Central memory CD8-positive, alpha-beta T cell (primary cell): ENCODE results near the gene TMEM8B.
"Not testable (repeated sequence)": the region's sequence is repeated elsewhere in the genome, so short reads cannot be mapped to it uniquely, and the experiment has no call there.

ENCODE experiments used
- ATAC-seq: fragments of 150-1000 bp; cut with Tn5 transposase; replicated peaks from 2 replicates; pipeline ENCODE4 v1.10.0; 2022; ENCODE audit warnings: mild to moderate bottlenecking, moderate FRiP score, moderate number of reproducible peaks; ENCODE audit not compliant: poor library complexity, severe bottlenecking; ENCODE audit errors: extremely low read depth
- DNase-seq, 2 donors: peaks; one replicate each; pipeline ENCODE4 v3.0.0; 2021; ENCODE audit warnings: low spot score in 2 of 2
- H3K27ac Mint-ChIP-seq: one replicate; pipeline ENCODE4 v1.8.0; 2022; ENCODE audit warnings: low read depth, mild to moderate bottlenecking, moderate library complexity, mixed read lengths
- H3K27me3 Mint-ChIP-seq: one replicate; pipeline ENCODE4 v1.8.0; 2022; ENCODE audit warnings: mixed read lengths
- H3K36me3 Mint-ChIP-seq: one replicate; pipeline ENCODE4 v1.8.0; 2022; ENCODE audit warnings: mild to moderate bottlenecking, moderate library complexity, mixed read lengths; ENCODE audit not compliant: insufficient read depth
- H3K4me1 Mint-ChIP-seq: one replicate; pipeline ENCODE4 v1.8.0; 2022; ENCODE audit warnings: mixed read lengths
- H3K4me3 Mint-ChIP-seq: one replicate; pipeline ENCODE4 v1.8.0; 2022; ENCODE audit warnings: mild to moderate bottlenecking, moderate library complexity, mixed read lengths
- H3K9me3 Mint-ChIP-seq: one replicate; pipeline ENCODE4 v1.8.0; 2022; ENCODE audit warnings: mixed read lengths

TMEM8B gene

GRCh38 chr9:35867538-35867937 is 38.5 kb downstream of the TMEM8B start:
- peaks cover 30% of the 10 kb centered on the region for H3K27me3 Mint-ChIP-seq
- H3K4me3 Mint-ChIP-seq, result no peak overlapping the region
- H3K27ac Mint-ChIP-seq, result no peak overlapping the region
- DNase-seq (no peak), ATAC-seq (no peak)
- no peaks in the 10 kb centered on the region for H3K4me1 Mint-ChIP-seq
- H3K9me3 Mint-ChIP-seq, result no peaks in the 10 kb centered on the region
- H3K36me3 Mint-ChIP-seq, result no peaks in the 10 kb centered on the region

DNA sequence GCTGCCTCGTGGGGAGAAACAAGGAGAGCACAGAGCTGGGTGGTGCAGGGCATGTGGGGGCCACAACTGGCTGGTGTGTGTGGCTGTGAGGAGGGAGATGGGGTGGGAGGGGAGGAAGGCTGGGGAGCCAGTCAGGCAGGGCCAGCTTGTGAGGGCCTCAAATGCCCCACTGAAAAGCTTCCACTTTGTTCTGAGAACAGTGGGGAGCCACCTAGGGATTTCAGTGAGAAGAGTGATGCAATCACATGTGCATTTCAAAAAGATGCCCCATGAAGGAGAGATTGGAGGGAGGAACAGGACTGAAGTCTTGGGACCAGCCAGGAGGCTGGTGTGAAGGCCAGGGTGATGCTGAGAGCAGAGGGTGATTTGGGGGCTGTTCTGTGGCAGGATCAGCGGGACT is 39.9 kb downstream of the TMEM8B start:
- Mint-ChIP-seq H3K27me3 (peaks cover 20% of the 10 kb centered on the region), H3K27ac (no peak overlapping the region), H3K36me3 (no peaks in the 10 kb centered on the region), H3K4me1 (no peaks in the 10 kb centered on the region), H3K9me3 (no peaks in the 10 kb centered on the region), H3K4me3 (no peak overlapping the region)
- ATAC-seq (no peak), DNase-seq (no peak)

- no peak overlapping the region for H3K27ac Mint-ChIP-seq
- DNase-seq, result no peak
- no peak overlapping the region for H3K4me3 Mint-ChIP-seq
- no peaks in the 10 kb centered on the region for H3K9me3 Mint-ChIP-seq
- H3K36me3 Mint-ChIP-seq, result no peaks in the 10 kb centered on the region
- no peaks in the 10 kb centered on the region for H3K4me1 Mint-ChIP-seq
- ATAC-seq, result no peak
- peaks cover 12% of the 10 kb centered on the region for H3K27me3 Mint-ChIP-seq
These were observed 40.7 kb downstream of the TMEM8B start for GRCh38 chr9:35869621-35870216.

DNA sequence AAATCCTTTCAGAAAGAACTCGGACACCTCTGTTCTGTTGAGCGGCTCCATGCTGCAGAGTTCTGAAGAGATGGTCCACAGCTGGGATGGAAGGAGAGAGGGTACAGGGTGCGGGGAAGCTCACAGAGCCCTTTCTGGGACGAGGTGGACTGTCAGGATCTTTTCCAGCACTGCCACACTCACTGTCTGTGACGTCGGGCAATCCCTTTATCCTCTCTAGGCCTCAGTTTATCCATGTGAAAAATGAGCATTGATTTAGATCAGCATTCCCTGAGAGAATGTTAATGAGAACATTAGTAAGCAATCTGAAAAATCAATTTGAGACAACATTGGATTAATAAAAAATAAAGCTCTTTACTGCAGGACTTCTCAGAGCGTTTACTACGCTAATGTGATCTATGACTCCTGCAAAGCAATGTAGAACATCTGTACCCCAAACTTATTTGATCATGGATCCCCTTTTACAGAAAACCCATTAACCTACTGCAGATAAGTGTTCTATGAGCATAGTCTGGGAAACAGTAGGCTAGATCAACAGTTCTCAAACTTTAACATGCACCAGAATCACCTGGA is 41.4 kb downstream of the TMEM8B start, which contains the start of gene OR13J1:
TSS of gene OR13J1 (minus strand) at position 51 of the 573 bp plus-strand sequence. CDS start at position 51, 0 bp downstream.
- H3K27me3 Mint-ChIP-seq, result peaks cover 6% of the 10 kb centered on the region
- no peaks in the 10 kb centered on the region for H3K9me3 Mint-ChIP-seq
- no peak for ATAC-seq
- DNase-seq, result no peak
- no peak within 1 kb of the TSS for H3K4me3 Mint-ChIP-seq
- H3K4me1 Mint-ChIP-seq, result no peaks in the 10 kb centered on the region
- no peak within 1 kb of the TSS for H3K27ac Mint-ChIP-seq
- H3K36me3 Mint-ChIP-seq, result no peaks in the 10 kb centered on the region

- Mint-ChIP-seq H3K27ac (no peak overlapping the region), H3K36me3 (no peaks in the 10 kb centered on the region), H3K27me3 (no peaks in the 10 kb centered on the region), H3K4me3 (no peak overlapping the region), H3K9me3 (no peaks in the 10 kb centered on the region), H3K4me1 (no peaks in the 10 kb centered on the region)
- no peak for DNase-seq
- no peak for ATAC-seq
These were observed 42.5 kb downstream of the TMEM8B start for GRCh38 chr9:35871545-35871944.

DNA sequence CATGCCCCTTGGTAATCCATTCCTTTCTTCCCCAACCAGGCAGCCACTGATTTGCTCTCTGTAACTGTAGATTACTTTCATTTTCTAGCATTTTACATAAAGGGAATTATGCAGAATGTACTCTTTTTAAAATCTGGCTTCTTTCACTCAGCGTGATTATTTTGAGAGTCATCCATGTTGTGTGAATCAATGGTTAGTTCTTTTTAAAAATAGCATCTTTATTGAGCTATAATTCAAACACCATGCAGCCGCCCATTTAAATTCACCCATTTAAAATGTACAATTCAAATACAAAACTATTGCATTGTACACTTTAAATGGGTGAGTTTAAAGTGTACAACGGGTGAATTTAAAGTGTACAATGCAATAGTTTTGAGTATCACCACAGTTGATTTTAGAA is 43.5 kb downstream of the TMEM8B start:
- H3K4me1 Mint-ChIP-seq, result no peaks in the 10 kb centered on the region
- no peak overlapping the region for H3K4me3 Mint-ChIP-seq
- no peak overlapping the region for H3K27ac Mint-ChIP-seq
- no peaks in the 10 kb centered on the region for H3K36me3 Mint-ChIP-seq
- H3K9me3 Mint-ChIP-seq, result peaks cover 4% of the 10 kb centered on the region
- H3K27me3 Mint-ChIP-seq, result peaks cover 6% of the 10 kb centered on the region
- ATAC-seq (no peak), DNase-seq (no peak)

DNA sequence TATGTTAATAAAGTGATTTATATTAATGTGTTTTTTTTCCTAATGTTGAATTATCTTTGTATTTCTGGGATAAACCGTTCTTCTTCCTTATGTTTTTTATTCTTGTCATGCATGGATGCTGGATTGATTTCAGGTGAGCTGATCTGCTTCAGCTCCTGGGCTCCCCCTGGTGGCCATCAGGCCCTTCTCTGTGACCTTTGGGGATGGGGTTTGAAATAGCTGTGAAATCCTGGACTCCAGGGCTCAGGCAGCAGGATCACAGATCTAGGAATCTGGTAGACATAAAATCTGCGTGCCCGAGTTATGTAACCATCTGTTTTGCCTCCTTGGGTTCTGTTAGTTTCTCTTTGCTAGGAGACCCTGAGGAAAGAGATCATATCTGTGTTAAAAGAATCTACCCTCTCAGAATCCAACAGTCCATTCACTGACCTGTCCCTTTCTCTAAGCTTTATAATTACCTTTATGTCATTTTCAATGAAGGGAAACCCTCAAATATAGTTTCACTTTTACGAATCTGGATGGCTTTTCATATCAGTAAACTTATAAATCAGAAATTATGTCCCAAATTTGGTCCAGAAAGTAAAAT is 53.3 kb downstream of the TMEM8B start:
- ATAC-seq, result no peak
- H3K9me3 Mint-ChIP-seq, result peaks cover 2% of the 10 kb centered on the region
- H3K36me3 Mint-ChIP-seq, result no peaks in the 10 kb centered on the region
- no peaks in the 10 kb centered on the region for H3K4me1 Mint-ChIP-seq
- H3K4me3 Mint-ChIP-seq, result no peak overlapping the region
- no peak overlapping the region for H3K27ac Mint-ChIP-seq
- H3K27me3 Mint-ChIP-seq, result peaks cover 27% of the 10 kb centered on the region
- DNase-seq, result peak; percentile 61 to 74

DNA sequence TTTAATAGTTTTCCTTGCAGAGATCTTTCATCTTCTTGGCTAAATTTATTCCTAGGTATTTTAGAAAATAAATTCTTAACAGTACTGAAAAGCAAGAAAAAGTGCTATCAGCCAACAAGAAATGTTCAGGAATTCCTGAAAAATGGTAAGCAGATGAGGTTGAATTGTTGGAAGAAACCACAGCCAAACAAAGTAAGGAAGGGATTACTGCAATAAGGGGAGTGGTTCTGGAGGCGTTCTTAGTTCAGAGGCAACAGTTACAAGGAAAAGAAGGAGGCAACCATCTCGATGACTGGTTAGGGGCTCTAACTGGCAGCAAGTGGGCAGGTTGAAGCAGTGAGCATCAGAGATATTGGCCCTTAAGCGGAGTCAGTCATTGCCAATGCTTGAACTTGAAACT is 54.0 kb downstream of the TMEM8B start:
- no peak for DNase-seq
- no peak for ATAC-seq
- no peaks in the 10 kb centered on the region for H3K4me1 Mint-ChIP-seq
- H3K27ac Mint-ChIP-seq, result no peak overlapping the region
- H3K4me3 Mint-ChIP-seq, result no peak overlapping the region
- H3K27me3 Mint-ChIP-seq, result peaks cover 21% of the 10 kb centered on the region
- H3K9me3 Mint-ChIP-seq, result no peaks in the 10 kb centered on the region
- no peaks in the 10 kb centered on the region for H3K36me3 Mint-ChIP-seq

DNA sequence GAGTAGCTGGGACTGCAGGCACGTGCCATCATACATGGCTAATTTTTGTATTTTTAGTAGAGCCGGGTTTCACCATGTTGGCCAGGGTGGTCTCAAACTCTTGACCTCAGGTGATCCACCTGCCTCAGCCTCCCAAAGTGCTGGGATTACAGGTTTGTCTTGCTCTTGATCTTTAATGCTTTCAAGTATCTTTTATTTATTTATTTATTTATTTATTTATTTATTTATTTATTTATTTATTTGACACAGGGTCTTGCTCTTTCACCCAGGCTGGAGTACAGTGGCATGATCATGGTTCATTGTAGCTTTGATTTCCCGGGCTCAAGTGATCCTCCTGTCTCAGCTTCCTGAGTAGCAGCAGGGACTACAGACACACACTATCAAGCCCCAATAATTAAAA is 55.9 kb downstream of the TMEM8B start:
- peaks cover 18% of the 10 kb centered on the region for H3K27me3 Mint-ChIP-seq
- ATAC-seq, H3K4me3 Mint-ChIP-seq: not testable (repeated sequence)

DNA sequence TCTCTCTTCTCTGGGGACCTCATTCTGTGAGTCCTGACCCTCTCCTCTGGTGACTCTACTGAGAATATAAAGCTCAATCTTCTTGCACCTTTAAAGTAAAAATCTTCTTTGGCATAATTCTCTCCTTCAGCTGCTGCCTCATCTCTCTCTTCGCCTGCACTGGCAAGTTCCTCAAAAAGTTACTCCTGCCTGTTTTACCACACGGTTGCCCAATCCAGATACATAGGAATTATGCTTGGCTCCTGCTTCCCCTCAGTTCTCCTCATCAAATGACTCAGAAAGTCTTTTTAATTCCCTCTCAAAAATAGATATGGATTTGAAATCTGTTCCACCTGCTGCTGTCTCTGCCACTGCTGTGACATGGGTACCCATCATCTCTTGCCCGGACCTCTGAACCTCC is 62.6 kb downstream of the TMEM8B start:
- H3K9me3 Mint-ChIP-seq, result no peaks in the 10 kb centered on the region
- H3K4me3 Mint-ChIP-seq, result no peak overlapping the region
- H3K27me3 Mint-ChIP-seq, result peaks cover 59% of the 10 kb centered on the region
- DNase-seq (no peak), ATAC-seq (no peak)
- no peak overlapping the region for H3K27ac Mint-ChIP-seq
- no peaks in the 10 kb centered on the region for H3K4me1 Mint-ChIP-seq
- H3K36me3 Mint-ChIP-seq, result no peaks in the 10 kb centered on the region

More for the DNA sequence above, 55.9 kb downstream of the TMEM8B start:
- H3K27ac Mint-ChIP-seq, H3K9me3 Mint-ChIP-seq, H3K36me3 Mint-ChIP-seq, DNase-seq, H3K4me1 Mint-ChIP-seq: not testable (repeated sequence)

- ATAC-seq (no peak), DNase-seq (no peak)
- Mint-ChIP-seq H3K4me3 (no peak overlapping the region), H3K36me3 (no peaks in the 10 kb centered on the region), H3K4me1 (no peaks in the 10 kb centered on the region), H3K27me3 (peaks cover 60% of the 10 kb centered on the region), H3K27ac (no peak overlapping the region), H3K9me3 (no peaks in the 10 kb centered on the region)
These were observed 63.0 kb downstream of the TMEM8B start for GRCh38 chr9:35892051-35892450.

DNA sequence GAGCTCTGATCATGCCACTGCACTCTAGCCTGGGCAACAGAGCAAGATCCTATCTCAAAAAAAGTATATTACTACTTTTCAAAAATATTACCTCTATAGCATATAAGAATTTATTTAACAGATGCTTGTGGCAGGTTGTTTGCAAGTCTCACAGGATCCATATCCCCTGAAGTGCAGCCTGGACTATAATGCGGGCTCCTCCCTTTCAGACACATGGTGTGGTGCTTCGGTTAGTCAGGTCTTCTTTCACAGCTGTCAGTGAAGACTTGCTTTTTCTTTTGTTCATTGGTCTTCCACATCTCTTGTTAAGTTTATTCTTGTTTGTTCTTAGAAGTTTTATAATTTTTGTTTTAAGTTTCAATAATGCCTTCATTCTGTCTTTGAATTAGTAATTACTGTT is 67.5 kb downstream of the TMEM8B start:
- Mint-ChIP-seq H3K9me3 (no peaks in the 10 kb centered on the region), H3K4me1 (no peaks in the 10 kb centered on the region), H3K27me3 (peaks cover 57% of the 10 kb centered on the region), H3K4me3 (no peak overlapping the region), H3K36me3 (no peaks in the 10 kb centered on the region), H3K27ac (no peak overlapping the region)
- DNase-seq, result no peak
- ATAC-seq, result no peak

GRCh38 chr9:35897376-35898099 is 68.5 kb downstream of the TMEM8B start:
- not testable (repeated sequence) for ATAC-seq, DNase-seq, H3K27ac Mint-ChIP-seq, H3K4me3 Mint-ChIP-seq, H3K9me3 Mint-ChIP-seq, H3K4me1 Mint-ChIP-seq, H3K36me3 Mint-ChIP-seq
- peaks cover 56% of the 10 kb centered on the region for H3K27me3 Mint-ChIP-seq
